GM12878 (cell line): ENCODE data around the gene MMP1. TPM values are rescaled to one million over a fixed set of nuclear protein-coding genes. Genes with fewer than 3 reads are reported as not detected.

Experiments used
- ATAC-seq: fragments of 200-7000 bp; cut with Tn5 transposase; 3 replicates; pipeline ENCODE4 v1.9.1; 2020; ENCODE audit warnings: mild to moderate bottlenecking, moderate library complexity
- BruUV-seq: library from RNA; stranded (reverse); fragments of 400-500 nt; replicated peaks from 2 replicates; lab custom pipeline; 2021; lab: Mats Ljungman, UMichigan
- CTCF ChIA-PET: fragments of 300-600 bp; sonication (Branson Sonifier 250); formaldehyde crosslinking; extraction: SDS; loops from one replicate; lab custom pipeline; 2021; ENCODE audit warnings: inconsistent platforms; lab: Yijun Ruan, JAX
- POLR2A ChIA-PET: fragments of 350-600 bp; formaldehyde crosslinking; extraction: SDS; loops from one replicate; lab custom pipeline; 2021; ENCODE audit warnings: inconsistent platforms; lab: Charles Lee
- RAD21 ChIA-PET: fragments of 300-600 bp; sonication (Branson Sonifier 250); formaldehyde crosslinking; loops from one replicate; lab custom pipeline; 2023; ENCODE audit warnings: antibody characterized with exemption; ENCODE audit not compliant: unreplicated experiment; lab: Charles Lee
- SMC1A ChIA-PET: fragments of 300-600 bp; sonication (Branson Sonifier 250); formaldehyde crosslinking; loops from one replicate; lab custom pipeline; 2023; ENCODE audit not compliant: unreplicated experiment, uncharacterized antibody; lab: Charles Lee
- DNase-seq: peaks from one replicate; pipeline ENCODE4 v3.0.0-alpha.2; 2011; ENCODE audit warnings: low read depth, low spot score
- FAIRE-seq: peaks from 3 replicates; lab custom pipeline; 2011; peaks lifted over from hg19 to GRCh38; lab: Jason Lieb, UNC
- H2AFZ ChIP-seq: 2 replicates; pipeline ENCODE4 v1.6.0; 2011; ENCODE audit warnings: low read depth, low read length, control low read depth; ENCODE audit not compliant: control insufficient read depth
- H3K27ac ChIP-seq: 2 replicates; pipeline ENCODE4 v1.5.1; 2011; ENCODE audit warnings: control low read depth; ENCODE audit not compliant: control insufficient read depth, insufficient read depth
- H3K27me3 ChIP-seq, 2 experiments: replicated peaks in 1 of 2; 2 replicates each; pipeline versions ENCODE4 v1.6.0 to v1.6.1; 2011; ENCODE audit warnings: low read length in 1 of 2; ENCODE audit not compliant: control insufficient read depth in 2 of 2, insufficient read depth in 2 of 2
- H3K36me3 ChIP-seq, 2 experiments: 2 replicates each; pipeline ENCODE4 v1.5.1; 2011; ENCODE audit warnings: low read length in 1 of 2; ENCODE audit not compliant: control insufficient read depth in 2 of 2, insufficient read depth in 2 of 2
- H3K4me1 ChIP-seq: 2 replicates; pipeline ENCODE4 v1.6.1; 2011; ENCODE audit warnings: mild to moderate bottlenecking, low read length, moderate library complexity, mixed read lengths; ENCODE audit not compliant: control insufficient read depth, insufficient read depth
- H3K4me2 ChIP-seq: 2 replicates; pipeline ENCODE4 v1.6.0; 2011; ENCODE audit warnings: control low read depth; ENCODE audit not compliant: control insufficient read depth, insufficient read depth
- H3K4me3 ChIP-seq: fragments of 200-600 bp; sonication (generic); 2 replicates; pipeline ENCODE4 v1.5.1; 2016
- H3K79me2 ChIP-seq: 2 replicates; pipeline ENCODE4 v1.6.0; 2011; ENCODE audit warnings: low read length; ENCODE audit not compliant: control insufficient read depth, insufficient read depth
- H3K9ac ChIP-seq: 2 replicates; pipeline ENCODE4 v1.8.0; 2011; ENCODE audit warnings: low read length, control low read depth, mixed read lengths; ENCODE audit not compliant: control insufficient read depth, insufficient read depth
- H3K9me3 ChIP-seq: replicated peaks from 3 replicates; pipeline ENCODE4 v1.5.1; 2011; ENCODE audit warnings: mild to moderate bottlenecking, low read length; ENCODE audit not compliant: control insufficient read depth, insufficient read depth
- H4K20me1 ChIP-seq: 2 replicates; pipeline ENCODE4 v1.6.0; 2011; ENCODE audit not compliant: control insufficient read depth, insufficient read depth
- BHLHE40 ChIP-seq, 2 experiments: fragments of 450-650 bp in 1 of 2; IDR thresholded peaks; 2 replicates each; pipeline ENCODE4 v1.6.1; 2011 to 2017; ENCODE audit warnings: low read depth in 2 of 2, borderline replicate concordance in 1 of 2, improper control_type of control experiment in 1 of 2, low read length in 1 of 2, mild to moderate bottlenecking in 1 of 2
- BMI1 ChIP-seq: fragments of 450-650 bp; IDR thresholded peaks from 2 replicates; pipeline ENCODE4 v1.6.1; 2016; ENCODE audit warnings: mild to moderate bottlenecking, moderate library complexity, borderline replicate concordance
- CBFB ChIP-seq: IDR thresholded peaks from 2 replicates; pipeline ENCODE4 v1.6.1; 2016; ENCODE audit warnings: antibody characterized with exemption, low read depth
- CREB1 ChIP-seq: IDR thresholded peaks from 2 replicates; pipeline ENCODE4 v1.6.1; 2012; ENCODE audit warnings: low read depth, mild to moderate bottlenecking, inconsistent platforms
- EGR1 ChIP-seq, 2 experiments: IDR thresholded peaks; 1 replicate in 1 of 2; 2 replicates in 1 of 2; pipeline ENCODE4 v1.6.1; 2011 to 2012; ENCODE audit warnings: low read depth in 2 of 2, low read length in 2 of 2, borderline replicate concordance in 1 of 2, mild to moderate bottlenecking in 1 of 2, moderate library complexity in 1 of 2
- FOXM1 ChIP-seq: IDR thresholded peaks from 2 replicates; pipeline ENCODE4 v1.6.1; 2012; ENCODE audit warnings: low read depth, mild to moderate bottlenecking, inconsistent platforms, low read length, moderate library complexity
- HCFC1 ChIP-seq: fragments of 150-350 bp; IDR thresholded peaks from 2 replicates; pipeline ENCODE4 v1.6.1; 2014; ENCODE audit warnings: low read length
- HDGF ChIP-seq: fragments of 450-650 bp; IDR thresholded peaks from 2 replicates; pipeline ENCODE4 v1.6.1; 2016; ENCODE audit warnings: antibody characterized with exemption
- LARP7 ChIP-seq: fragments of 450-650 bp; IDR thresholded peaks from 2 replicates; pipeline ENCODE4 v1.6.1; 2017; ENCODE audit warnings: mild to moderate bottlenecking
- NR2C2 ChIP-seq: IDR thresholded peaks from 2 replicates; pipeline ENCODE4 v1.6.1; 2011; ENCODE audit warnings: borderline replicate concordance, low read depth; ENCODE audit not compliant: control insufficient read depth, insufficient read length
- POLR2A ChIP-seq: IDR thresholded peaks from 2 replicates; pipeline ENCODE4 v1.6.1; 2011; ENCODE audit warnings: low read depth, mild to moderate bottlenecking, low read length
- RUNX3 ChIP-seq: IDR thresholded peaks from 2 replicates; pipeline ENCODE4 v1.6.1; 2012; ENCODE audit warnings: low read length, inconsistent platforms
- STAT1 ChIP-seq: fragments of 450-650 bp; conservative IDR thresholded peaks from 2 replicates; pipeline ENCODE4 v1.6.1; 2014; ENCODE audit warnings: antibody characterized with exemption, mild to moderate bottlenecking
- WGBS: methylation state at CpG from one replicate; pipeline ENCODE4 v1.1.6; 2016; ENCODE audit warnings: low lambda C conversion rate; ENCODE audit not compliant: insufficient replicate concordance, insufficient coverage; ENCODE audit errors: missing lambda C conversion rate; 5-methylcytosine and 5-hydroxymethylcytosine counted together
- in situ Hi-C: fragments of 300-500 bp; cut with MboI; formaldehyde crosslinking; loops from 9 replicates; pipeline ENCODE4 v1.14.3; 2018; ENCODE audit warnings: mixed read lengths
- intact Hi-C: fragments of 100-400 bp; cut with micrococcal nuclease; formaldehyde crosslinking; loops from one replicate; pipeline ENCODE4 v1.14.2; 2022; ENCODE audit not compliant: unreplicated experiment
- polyA plus RNA-seq, 11 experiments: library from polyadenylated mRNA; depleted of rRNA in 4 of 11; unstranded in 6 of 11; stranded (reverse) in 5 of 11; fragments of >200 nt; fragmentation: Nextera tagmentation in 4 of 11; fragmentation: Illumina TruSeq in 1 of 11; extraction: Ambion mirVana in 4 of 11; extraction: Trizol in 1 of 11; gene quantifications; 1 replicate in 1 of 11; 2 replicates in 10 of 11; pipeline versions ENCODE4 v1.2.1 to v1.2.3, GENCODE V29; 2011 to 2016; ENCODE audit warnings: inconsistent platforms in 2 of 11, missing spikeins in 2 of 11, low read depth in 1 of 11
- total RNA-seq, 4 experiments: library from RNA; depleted of rRNA in 3 of 4; stranded (reverse); fragments of >200 nt in 3 of 4; fragmentation: Illumina TruSeq in 1 of 4; extraction: Trizol in 1 of 4; gene quantifications; 2 replicates each; pipeline versions ENCODE4 v1.2.1 to v1.2.3, GENCODE V29; 2013 to 2021
- TF ChIP-seq, protein P1 (sequence below), 3 experiments: IDR thresholded peaks in 2 of 3; conservative IDR thresholded peaks in 1 of 3; 2 replicates each; pipeline ENCODE4 v1.5.1; 2011; ENCODE audit warnings: low read depth in 3 of 3, low read length in 3 of 3, mild to moderate bottlenecking in 3 of 3, control low read depth in 2 of 3, moderate library complexity in 2 of 3, inconsistent platforms in 1 of 3, mixed read lengths in 1 of 3; ENCODE audit not compliant: control insufficient read depth in 2 of 3, insufficient read depth in 1 of 3; ENCODE audit errors: extremely low read depth in 1 of 3
- TF ChIP-seq, protein P2 (sequence below): IDR thresholded peaks from 2 replicates; pipeline ENCODE4 v1.6.1; 2011; ENCODE audit warnings: low read depth, mild to moderate bottlenecking, low read length, moderate library complexity, borderline replicate concordance; ENCODE audit errors: extremely low read depth

The MMP1 gene
- total and polyA plus RNA-seq, 10 of the 15 experiments (the other 5 are each of a cell fraction or from before 2014, with no cell fraction given): not detected

DNA sequence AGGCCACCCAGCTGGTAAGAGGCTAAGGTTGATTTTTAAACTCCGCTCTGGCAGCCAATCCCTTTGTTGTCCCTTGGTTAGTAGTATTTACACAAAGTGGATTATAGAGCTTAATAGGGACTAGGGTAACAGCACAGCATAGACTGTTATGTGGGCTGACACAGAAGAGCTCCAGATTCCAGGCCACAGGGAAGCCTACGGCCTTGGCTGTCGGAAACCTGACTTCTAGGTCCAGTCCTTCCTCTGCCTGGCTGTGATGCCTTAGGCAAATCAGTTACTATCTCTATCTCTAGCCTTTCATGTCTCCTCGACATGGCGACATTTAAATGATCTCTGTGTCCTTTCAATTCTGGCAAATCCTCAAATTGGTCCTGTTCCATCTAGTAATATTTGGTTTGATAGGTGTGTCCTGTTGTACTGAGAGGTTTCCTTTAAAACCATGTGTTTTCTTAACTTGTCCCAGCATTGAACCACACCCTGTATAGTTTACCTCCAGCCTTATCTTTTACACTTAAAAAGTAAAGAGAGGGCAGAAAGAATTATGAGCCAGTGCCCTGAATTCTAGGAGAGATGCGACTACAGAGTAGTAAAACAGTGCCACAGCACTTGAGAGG, 4.2 kb downstream of the MMP1 start:
- Histone ChIP-seq H3K4me2 (no peak overlapping the region), H3K9me3 (no peaks in the 10 kb centered on the region), H2AFZ (no peak overlapping the region), H4K20me1 (no peaks in the 10 kb centered on the region), H3K9ac (no peak overlapping the region), H3K36me3 (no peaks in the 10 kb centered on the region), H3K27ac (no peak overlapping the region), H3K4me1 (no peaks in the 10 kb centered on the region), H3K4me3 (no peak overlapping the region), H3K27me3 (no peaks in the 10 kb centered on the region; a peak in 1 of 4 replicates), H3K79me2 (no peaks in the 10 kb centered on the region)
- CTCF ChIA-PET: interaction anchor here (0.8 to 2.5 kb wide), 4 partner anchors 9 to 147 kb away, joined by 3 to 17 read pairs (median 8); no protein-coding TSS in a partner anchor
- RAD21 ChIA-PET: interaction anchor here (1.4 kb wide), 1 partner anchor 121 kb away, joined by 6 read pairs; no protein-coding TSS in a partner anchor
- FAIRE-seq (no peak), ATAC-seq (peak; percentile 16), DNase-seq (no peak)
- 75% methylated on average over 6 of the region's 6 CpGs for WGBS
- SMC1A ChIA-PET: interaction anchor here (1.4 to 1.7 kb wide), 4 partner anchors 10 to 261 kb away, joined by 3 to 4 read pairs (median 4); no protein-coding TSS in a partner anchor
- TF ChIP-seq, protein P1, sequence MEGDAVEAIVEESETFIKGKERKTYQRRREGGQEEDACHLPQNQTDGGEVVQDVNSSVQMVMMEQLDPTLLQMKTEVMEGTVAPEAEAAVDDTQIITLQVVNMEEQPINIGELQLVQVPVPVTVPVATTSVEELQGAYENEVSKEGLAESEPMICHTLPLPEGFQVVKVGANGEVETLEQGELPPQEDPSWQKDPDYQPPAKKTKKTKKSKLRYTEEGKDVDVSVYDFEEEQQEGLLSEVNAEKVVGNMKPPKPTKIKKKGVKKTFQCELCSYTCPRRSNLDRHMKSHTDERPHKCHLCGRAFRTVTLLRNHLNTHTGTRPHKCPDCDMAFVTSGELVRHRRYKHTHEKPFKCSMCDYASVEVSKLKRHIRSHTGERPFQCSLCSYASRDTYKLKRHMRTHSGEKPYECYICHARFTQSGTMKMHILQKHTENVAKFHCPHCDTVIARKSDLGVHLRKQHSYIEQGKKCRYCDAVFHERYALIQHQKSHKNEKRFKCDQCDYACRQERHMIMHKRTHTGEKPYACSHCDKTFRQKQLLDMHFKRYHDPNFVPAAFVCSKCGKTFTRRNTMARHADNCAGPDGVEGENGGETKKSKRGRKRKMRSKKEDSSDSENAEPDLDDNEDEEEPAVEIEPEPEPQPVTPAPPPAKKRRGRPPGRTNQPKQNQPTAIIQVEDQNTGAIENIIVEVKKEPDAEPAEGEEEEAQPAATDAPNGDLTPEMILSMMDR (IDR thresholded peaks at IDR 0.05 in 2 of 3, conservative IDR thresholded peaks at IDR 0.05 in 1 of 3; ENCODE audit: control insufficient read depth in 2 of 3, extremely low read depth in 1 of 3, insufficient read depth in 1 of 3, low read depth in 3 of 3, low read length in 3 of 3): no peak
- no peak for TF ChIP-seq LARP7
- no peak for TF ChIP-seq POLR2A
- no TSS peak for BruUV-seq
- POLR2A ChIA-PET: no interaction called here
- in situ Hi-C loops (no loop called here), intact Hi-C loops (loop anchor here (1.0 kb wide), 2 partner anchors 148 to 262 kb away; no protein-coding TSS in a partner anchor)

DNA sequence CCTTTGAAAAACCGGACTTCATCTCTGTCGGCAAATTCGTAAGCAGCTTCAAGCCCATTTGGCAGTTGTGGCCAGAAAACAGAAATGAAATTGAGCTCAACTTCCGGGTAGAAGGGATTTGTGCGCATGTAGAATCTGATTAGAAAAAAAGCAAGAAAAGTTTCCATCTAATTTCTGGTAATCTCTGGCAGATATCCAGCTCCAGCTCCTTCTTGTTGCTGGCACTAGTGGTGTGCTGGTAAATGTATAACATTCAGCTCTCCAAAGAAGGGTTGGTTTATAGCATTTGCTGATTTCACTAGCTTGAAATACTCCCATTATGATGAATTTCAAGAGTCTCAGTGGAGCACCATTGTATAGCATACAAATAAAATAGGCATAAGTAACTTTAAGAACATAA, 5.4 kb downstream of the MMP1 start:
- ChIA-PET CTCF (interaction anchor here (2.1 to 2.5 kb wide), 2 partner anchors 122 to 148 kb away, joined by 11 to 17 read pairs; no protein-coding TSS in a partner anchor), SMC1A (interaction anchor here (0.8 to 1.7 kb wide), 7 partner anchors 9 to 262 kb away, joined by 3 to 5 read pairs (median 4); no protein-coding TSS in a partner anchor), RAD21 (interaction anchor here (1.0 to 1.4 kb wide), 3 partner anchors 38 to 148 kb away, joined by 3 to 6 read pairs (median 3); no protein-coding TSS in a partner anchor), POLR2A (interaction anchor here (0.6 kb wide), 1 partner anchor 1364 kb away, joined by 3 read pairs; no protein-coding TSS in a partner anchor)
- Histone ChIP-seq H3K4me2 (no peak overlapping the region), H3K4me3 (no peak overlapping the region), H3K9me3 (no peaks in the 10 kb centered on the region), H4K20me1 (no peaks in the 10 kb centered on the region), H3K4me1 (no peaks in the 10 kb centered on the region), H2AFZ (no peak overlapping the region), H3K27ac (no peak overlapping the region), H3K27me3 (no peaks in the 10 kb centered on the region), H3K36me3 (no peaks in the 10 kb centered on the region), H3K9ac (no peak overlapping the region), H3K79me2 (no peaks in the 10 kb centered on the region)
- intact Hi-C loops (no loop called here), in situ Hi-C loops (no loop called here)
- no TSS peak for BruUV-seq
- 63% methylated on average over 5 of the region's 5 CpGs for WGBS
- DNase-seq: no peak
- ATAC-seq: no peak
- no peak for FAIRE-seq
- TF ChIP-seq NR2C2 (no peak), CREB1 (no peak), EGR1 (IDR thresholded peaks at IDR 0.05; ENCODE audit: borderline replicate concordance in 1 of 2, low read depth in 2 of 2, low read length in 2 of 2) (no peak), HDGF (no peak), FOXM1 (no peak), RUNX3 (no peak), BHLHE40 (IDR thresholded peaks at IDR 0.05; ENCODE audit: borderline replicate concordance in 1 of 2, low read depth in 2 of 2, low read length in 1 of 2) (no peak), CBFB (no peak), BMI1 (no peak), HCFC1 (no peak), STAT1 (no peak)
- TF ChIP-seq, protein P2, sequence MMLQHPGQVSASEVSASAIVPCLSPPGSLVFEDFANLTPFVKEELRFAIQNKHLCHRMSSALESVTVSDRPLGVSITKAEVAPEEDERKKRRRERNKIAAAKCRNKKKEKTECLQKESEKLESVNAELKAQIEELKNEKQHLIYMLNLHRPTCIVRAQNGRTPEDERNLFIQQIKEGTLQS: no peak
